ENCODE results near the gene LINGO1.

The LINGO1 gene

DNA sequence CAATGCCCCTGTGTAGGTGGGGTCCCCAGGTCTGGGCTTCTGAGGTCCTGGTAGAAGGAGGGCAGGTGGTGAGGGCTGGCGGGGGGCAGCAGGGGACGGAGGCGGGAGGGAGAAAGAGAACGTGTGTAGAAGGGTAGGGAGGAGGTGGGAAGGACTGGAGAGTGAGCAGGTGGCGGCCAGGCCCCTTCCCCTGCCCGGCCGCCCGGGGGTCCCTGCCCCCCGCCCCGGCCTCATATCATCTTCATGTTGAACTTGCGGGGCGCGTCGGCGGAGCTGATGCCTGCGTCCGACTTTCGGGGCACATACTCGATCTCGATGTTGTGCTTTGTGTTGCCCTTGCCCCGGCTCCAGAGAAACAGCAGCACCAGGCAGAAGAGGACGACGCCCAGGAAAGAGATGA lies 18.9 kb downstream of the LINGO1 start:
- no peak for DNase-seq

DNA sequence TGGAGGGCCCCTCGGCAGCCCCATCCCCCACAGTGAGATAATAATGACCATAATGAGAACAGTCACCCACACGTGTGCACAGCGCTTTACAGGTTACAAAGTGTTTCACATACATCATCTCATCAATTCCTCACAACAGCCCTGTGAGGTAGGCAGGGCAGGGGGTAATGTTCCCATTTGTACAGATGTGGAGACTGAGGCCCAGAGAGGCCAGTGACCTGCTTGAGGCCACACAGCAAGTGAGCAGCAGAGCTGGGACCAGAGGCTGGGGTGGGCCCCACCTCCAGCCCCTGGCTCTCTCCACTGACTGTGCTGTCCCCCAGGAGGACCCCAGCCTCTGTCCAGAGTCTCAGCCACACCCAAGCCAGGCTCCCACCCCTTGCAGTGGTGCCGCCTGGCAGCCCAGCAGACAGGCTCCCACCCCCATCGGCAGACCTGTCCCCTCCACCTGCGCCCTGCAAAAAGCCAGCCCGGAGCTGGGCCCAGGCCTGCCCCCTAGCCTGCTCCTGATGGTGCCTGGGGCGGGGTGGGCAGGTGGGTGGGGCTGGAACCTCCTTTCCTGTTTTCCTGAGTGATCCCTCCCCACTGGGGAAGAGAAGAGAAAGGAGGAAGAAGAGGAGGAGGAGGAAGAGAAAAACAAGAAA lies 19.6 kb downstream of the LINGO1 start:
- no peak for DNase-seq

DNA sequence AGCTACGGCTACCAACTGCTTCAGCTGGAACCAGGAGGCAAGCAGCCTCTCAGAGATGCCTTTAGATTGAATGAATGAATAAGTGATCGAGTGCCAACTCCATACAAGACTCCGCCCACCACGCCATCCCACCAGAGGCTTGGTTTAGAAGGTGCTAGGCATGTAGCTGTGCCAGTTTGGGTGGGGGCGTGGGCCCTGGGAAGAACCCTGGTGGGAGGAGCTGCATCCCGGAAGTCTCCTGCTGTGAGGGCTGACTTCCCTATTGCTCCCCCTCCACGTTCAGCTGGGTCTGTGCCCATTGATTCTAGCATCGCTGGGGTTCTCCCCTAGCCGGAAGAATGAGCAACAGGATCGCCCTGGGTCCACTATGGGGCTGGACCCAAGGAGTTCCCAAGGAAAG lies 20.9 kb downstream of the LINGO1 start:
- no peak for DNase-seq

DNA sequence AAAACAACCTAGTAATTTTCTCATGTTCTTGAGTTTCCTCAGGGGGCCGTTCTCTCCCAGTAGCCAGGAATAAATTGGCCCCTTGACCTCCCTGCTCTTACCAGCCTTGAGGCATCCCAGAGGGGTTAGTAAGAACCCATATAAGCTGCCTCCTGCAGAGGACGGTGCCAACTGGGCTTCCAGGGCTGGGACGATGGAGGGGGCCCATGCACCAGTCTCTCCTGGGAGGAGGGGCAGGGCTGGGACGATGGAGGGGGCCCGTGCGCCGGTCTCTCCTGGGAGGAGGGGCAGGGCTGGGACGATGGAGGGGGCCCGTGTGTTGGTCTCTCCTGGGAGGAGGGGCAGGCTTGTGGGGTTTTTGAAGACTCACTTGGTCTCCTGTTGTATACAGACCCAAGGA lies 22.0 kb downstream of the LINGO1 start:
- no peak for DNase-seq

DNA sequence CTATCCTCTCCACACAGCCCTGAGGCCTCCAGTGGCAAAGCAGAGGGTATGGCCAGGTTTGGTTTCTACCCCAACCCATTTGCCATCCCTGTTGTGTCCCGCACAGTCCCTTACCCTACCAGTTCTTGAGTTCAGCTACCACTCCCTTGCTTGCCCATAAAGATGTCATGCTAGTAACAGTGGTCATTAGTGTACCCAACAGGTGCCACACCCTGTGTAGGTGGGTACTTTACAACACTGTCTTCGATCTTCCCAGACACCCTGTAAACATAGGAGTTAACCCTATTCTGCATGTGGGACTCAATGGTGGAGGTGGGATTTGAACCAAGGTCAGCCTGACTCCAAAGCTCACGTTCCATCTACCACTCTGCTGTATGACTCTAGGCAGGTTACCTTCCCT lies 23.2 kb downstream of the LINGO1 start:
- DNase-seq: no peak

DNA sequence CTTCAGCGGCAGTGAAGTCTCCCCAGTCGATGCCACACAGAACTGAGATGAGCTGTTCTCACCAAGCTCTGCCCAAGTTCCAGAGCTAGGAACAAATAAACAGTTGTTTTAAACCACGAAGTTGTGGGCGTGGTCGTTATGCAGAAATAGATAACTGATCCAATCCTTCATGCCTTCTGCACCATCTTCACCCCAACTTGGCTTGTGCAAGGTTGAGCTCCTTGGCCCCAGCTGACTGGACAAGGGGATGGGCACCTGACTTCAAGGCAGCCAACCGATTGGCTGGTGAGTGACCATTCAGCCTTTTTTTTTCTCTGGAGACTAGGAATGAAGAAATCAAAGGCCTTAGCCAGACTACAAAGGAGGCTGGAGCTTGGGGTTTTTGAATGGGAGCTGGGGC lies 23.9 kb downstream of the LINGO1 start:
- no peak for DNase-seq

DNA sequence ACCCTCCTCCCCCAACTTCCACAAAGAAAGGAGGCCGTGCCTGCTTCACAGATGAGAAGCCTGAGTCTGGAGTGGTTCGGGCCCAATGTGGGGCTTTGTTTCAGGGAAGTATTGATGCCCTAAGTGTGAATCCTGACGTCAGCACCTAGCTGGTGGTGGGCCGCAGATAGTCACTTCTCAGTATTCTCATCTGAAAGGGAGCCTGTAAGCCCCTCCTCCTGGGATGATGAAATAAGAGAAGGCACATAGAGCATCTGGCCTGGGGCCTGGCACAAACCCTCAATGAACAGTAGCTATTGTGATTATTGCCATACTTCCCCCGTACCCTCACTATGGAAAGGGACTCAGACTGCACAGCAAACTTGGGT lies 24.8 kb downstream of the LINGO1 start:
- DNase-seq: peak; percentile 92

DNA sequence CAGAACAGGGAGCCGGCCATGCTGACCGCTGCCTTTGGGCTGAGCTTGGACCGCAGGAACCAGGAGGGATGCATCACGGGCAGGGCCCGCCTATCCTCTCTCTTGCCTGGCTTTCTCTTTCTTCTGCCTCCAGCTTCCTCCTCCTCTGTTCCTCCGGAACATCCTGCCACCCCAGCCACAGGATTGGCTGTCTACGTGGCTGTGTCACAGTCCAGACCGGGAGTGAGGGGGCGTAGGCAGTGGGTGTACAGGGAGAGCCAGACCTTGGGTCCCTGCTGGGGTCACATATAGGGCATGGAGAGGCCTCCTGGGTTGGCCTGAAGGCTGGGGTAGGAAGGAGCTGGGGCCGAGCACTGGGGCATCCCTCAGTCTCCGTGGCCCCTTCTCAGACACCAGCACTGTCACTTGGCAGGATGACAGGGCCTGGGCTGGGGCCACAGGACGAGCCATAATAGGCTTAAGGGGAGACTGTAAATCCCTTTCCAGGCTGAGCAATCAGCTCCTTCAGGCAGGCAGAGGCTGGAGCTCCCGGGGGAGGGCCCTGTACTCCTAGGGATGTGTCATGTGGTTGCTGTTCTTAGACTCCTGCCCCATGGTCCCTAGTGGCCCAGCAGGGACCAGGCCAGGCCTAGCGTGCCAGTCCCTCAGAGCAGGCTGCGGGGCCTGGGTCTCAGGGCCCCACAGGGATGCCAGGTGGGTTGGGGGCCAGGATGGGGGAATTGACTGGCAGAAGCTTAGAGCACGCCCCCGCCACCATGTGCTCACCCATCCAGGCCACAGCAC lies 25.4 kb downstream of the LINGO1 start:
- DNase-seq: peak; percentile 94

DNA sequence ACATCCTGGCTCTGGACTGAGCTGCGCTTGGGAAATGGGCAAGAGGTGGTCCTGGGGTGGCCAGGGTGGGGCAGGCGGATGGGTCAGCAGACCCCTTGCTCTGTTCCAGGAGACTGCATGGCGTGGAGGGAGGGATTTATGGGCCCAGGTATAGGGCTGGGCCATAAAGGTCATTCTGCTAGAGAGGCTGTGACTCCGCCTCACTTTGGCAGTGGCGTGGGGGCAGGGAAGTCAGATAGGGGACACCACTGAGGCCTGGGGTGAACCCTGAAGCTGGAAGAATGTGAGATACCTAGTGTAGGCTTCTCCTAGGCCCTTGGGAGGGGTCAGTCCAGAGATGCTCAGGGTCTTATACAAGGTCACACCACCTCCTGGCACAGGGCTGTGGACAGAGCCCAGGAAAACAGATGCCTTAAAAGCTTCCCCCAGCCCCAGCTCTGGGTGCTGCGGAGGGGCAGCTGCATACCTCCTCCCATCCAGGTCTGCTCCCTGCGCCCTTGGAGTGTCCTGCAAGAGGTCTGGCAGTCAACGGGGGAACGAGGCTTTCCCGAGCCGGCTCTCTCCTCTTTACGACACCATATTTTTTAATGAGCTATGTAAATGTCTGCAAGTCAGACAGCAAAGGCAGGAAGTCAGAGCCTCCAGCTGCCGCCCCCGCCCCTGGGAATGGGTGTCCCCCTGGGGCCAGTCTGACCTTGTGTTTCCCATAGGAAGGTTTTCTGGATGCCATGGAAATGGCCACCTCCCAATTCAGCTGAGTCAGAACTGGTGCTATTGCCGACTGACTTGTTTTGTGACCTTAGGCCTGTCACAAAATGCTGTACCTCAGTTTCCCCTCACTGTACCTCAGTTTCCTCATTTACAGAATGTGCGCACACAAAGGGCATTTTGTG lies 26.3 kb downstream of the LINGO1 start:
- DNase-seq: peak; percentile 31

DNA sequence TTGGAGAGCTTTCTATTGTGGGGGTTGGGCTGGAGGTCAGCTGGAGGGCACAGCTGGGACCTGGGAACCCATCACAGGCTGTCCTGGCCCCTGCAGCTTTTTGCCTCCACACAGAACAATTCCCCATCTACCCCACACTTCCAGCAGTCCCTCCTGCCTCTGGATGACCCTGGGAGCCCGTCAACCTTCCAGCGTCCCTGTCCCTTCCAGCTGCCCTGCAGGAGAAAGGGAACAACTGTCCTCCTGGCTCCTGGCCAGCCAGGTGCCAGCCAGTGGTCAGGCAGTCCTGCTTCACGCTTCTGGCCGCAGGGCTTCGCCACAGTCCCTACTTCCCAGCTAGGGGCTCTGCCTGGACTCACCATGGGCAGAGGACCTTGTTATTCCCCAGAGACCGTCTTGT lies 27.2 kb downstream of the LINGO1 start:
- no peak for DNase-seq

DNA sequence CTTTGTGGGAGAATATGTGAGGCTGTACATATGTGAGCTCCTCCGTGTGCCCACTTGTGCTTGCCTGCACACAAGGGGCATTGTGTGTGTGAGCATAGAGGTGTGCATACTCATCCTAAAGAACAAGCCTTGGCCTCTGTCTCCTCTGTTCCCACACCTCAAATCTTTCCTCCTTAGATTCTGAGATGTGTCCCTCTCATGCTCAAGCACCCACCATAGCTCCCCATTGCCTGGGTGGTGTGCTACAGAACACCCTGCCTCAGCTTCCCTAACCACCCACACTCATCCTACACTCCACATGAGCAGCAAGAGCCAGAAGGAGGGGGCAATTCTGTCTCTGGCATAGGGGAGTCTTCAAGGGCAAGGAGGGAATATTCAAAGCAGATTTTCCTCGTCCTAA lies 27.7 kb downstream of the LINGO1 start:
- no peak for DNase-seq

DNA sequence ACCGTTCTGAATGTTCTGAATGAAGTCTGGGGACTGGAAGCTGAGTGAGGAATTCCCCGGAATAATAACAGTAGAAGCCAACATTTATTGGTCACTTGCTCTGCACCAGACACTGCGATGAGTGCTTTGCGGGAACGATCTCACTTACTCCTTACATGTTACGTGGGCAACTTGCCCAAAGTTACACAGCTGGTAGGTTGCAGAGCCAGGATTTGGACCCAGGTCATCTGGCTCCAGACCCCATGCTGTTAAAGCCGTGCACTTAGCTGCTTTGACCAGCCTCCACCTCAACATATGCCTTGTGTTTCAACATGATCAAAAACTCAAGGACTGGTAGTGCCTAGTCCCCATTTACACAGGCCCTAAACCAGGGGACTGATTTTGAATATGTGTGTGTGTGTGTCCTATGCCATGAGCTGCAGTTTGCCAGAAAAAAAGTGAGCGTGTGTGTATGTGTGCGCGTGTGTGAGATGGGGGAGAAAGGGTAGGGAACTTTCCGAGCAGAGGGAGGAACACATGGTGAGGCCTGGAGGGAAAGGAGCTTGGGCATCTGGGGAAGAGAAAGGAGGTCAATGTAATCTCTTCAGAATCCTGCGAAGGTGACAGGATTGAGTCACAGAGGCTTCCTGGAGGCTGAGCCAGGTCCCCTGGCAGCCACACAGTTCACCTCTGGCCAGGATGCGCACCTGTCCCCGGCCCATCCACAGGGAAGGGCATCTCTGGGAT lies 28.9 kb downstream of the LINGO1 start:
- DNase-seq: no peak

DNA sequence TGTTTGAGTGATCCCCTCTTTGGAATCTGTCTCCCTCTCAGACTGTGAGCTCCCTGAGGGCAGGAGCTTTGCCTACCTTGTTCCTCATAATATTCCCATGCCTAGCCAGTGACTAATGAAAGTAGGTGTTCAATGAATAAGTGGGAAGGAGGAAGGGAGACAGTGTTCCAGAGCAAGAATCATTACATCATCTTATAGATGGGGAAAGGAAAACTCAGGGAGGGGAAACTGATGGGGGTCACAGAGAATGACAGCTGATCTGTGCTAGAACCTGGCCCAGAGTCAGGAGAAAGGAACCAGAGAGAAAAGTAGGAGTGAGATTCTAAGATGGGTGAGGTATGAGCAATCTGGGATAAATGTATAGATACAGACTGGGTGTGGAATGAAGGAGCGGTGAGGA lies 29.9 kb downstream of the LINGO1 start:
- DNase-seq: no peak

DNA sequence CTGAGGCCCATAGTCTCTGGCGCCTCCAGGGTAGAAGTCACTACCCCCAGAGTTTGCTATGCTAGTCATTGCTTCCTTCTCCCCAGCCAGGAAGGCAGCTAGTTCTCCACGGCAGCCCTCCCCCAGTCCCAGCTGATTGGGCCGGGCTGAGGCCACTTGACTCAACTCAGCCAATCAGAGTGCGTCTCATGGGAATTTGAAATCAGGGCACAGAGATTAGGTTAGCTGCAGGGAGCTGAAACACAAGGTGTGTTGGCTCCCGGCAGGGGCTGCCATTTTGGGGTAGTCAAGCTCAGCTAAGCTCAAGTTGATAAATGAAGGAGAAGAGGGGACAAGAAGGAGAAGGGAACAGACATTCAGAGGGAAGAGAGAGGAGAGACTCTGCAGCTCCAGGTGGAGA lies 32.8 kb downstream of the LINGO1 start:
- DNase-seq: peak; percentile 68

DNA sequence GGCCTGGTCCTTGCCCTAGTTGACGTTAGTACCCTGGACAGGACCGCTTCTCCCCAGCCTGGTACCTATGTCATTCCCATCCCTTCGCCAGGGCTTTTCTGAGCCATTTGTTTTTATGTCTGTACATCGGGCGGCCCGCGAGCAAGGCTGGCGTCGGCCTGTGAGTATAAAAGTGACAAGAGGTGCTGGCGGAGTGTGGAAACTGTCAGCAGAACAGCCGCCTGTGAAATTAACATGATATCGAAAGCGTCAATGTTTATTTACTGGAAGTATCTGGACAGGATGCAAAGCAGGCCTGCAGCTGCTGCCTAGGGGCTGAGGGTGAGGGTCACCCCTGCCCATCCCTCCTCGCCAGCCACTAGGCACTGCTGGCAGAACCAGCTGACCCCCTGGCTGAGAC lies 33.4 kb downstream of the LINGO1 start:
- DNase-seq: no peak

DNA sequence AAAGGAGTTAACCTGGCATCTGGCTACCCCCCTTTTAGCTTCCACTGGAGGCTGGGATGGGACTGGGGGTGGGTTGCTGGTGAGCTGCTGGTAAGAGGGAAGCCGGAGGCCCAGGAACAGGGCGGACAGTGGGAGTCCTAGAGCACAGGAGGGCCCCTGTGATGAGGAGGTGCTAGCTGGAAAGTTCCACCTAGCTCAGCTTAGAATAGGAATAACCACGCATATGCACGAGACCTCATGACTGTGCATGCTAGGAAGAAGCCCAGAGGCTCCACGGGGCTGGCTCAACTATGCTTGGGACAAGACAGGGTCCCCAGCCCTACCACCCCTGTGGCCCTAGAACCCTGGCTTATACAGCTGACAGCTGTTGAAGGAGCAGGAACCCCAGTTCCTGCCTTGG lies 34.1 kb downstream of the LINGO1 start:
- DNase-seq: no peak

DNA sequence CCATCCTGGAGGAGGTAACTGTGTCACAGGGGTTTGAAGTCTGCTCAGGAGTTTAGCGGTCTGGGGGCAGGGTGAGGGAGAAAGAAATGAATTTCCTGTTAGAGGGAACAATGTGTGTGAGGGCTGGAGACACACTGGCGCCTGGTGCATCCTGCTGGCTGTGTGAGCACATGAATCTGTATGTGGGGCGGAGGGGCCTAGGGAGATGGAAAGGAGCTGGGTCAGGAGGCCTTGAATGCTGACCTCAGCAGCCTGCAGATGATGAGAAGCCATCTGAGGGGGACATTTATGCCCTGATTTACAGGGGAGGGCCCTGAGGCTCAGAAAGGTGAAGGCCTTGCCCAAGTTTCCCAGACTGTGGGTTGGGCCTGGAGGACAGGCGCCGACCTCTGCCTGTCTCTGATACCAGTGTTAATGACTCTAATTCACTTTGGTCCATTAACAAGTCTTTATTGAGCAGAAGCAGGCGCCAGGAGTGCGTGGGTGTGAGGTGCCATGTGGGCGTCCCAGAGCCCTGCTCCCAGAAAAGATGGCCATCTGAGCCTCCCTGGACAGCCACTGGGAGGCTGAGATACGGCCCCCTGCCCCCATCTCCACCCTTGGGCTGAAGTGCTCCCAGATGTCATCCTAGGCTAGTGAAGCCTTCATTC lies 34.8 kb downstream of the LINGO1 start:
- DNase-seq: no peak

DNA sequence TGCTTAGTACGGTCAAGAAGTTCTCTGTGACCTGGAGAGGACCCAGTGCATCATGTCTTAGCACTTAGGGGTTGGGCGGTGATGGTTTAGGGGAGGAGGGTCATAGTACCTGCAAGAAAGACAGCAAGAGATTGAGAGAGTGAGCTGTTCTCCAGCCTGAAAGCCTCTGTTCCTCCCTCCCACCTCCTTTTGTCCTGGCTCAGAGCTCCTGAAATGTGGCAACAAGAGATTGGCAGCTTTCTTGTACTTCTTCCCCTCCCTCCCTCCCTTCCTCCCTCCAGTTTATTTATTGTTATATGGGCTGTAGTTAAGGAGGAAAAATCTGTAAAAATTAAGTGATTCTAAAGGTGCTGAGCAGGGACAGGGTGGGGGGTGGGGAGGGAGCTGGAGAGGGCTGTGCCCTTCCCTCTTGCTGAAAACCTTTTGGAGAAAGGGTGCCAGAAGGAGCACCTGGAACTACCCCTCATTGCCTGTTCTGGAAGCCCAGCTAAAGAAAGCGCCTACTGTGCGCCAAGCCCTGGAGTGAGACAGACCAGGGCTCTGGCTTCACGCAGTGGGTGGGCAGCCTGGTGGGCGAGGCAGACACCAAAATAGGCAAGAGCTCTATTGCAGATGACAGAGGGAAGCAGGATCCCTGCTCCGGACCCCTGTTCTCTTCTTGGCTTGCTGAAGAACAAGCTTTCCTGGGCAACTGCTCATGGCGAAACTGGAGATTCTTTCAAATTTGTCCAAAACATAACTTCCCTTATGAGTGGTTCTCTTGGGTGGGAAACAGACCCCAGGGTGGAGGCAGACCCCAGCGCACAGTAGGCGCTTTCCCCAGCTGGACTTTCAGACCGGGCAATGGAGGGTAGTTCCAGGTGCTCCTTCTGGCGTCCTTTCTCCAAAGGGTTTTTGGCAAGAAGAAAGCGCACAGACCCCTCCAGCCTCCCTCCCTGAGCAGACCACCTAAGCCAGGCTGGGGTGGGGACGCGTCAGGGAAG lies 35.6 kb downstream of the LINGO1 start:
- DNase-seq: no peak

DNA sequence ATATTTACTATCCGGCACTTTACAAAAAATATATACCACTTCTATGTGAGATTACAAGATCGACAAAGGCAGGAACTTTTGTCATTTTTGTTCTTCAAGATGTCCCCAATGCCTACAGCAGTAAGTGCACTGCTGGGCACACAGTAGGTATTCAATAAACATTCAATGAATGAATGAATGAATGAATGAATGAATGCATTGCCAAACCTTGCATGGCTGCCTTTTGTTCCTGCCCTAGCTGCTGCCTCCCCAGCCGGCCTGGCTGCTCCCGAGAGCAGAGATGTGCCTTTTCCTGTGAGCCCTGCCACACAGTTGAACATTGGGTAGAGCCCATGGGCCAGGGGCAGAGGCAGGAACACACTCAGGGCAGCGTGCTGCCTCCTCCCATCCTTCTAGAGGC lies 37.5 kb downstream of the LINGO1 start:
- DNase-seq: no peak

DNA sequence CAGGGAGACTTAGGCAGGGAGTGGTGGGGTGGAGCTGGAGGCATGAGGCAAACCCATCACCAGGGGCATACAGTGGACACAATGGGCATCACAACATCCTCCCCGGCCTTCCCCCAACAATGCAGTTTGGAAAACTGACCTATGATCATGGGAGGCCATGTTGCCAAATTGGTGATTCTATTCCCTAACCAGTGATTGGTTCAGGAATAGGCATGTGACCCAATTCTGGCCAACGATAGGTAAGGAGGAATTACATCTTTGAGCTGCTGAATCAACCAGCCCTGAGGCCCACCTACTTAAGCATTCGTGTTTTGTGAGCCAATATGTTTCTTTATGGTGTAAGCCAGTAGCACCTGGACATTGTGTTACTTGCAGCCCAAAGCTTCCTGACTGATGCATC lies 40.0 kb downstream of the LINGO1 start:
- DNase-seq: no peak

DNA sequence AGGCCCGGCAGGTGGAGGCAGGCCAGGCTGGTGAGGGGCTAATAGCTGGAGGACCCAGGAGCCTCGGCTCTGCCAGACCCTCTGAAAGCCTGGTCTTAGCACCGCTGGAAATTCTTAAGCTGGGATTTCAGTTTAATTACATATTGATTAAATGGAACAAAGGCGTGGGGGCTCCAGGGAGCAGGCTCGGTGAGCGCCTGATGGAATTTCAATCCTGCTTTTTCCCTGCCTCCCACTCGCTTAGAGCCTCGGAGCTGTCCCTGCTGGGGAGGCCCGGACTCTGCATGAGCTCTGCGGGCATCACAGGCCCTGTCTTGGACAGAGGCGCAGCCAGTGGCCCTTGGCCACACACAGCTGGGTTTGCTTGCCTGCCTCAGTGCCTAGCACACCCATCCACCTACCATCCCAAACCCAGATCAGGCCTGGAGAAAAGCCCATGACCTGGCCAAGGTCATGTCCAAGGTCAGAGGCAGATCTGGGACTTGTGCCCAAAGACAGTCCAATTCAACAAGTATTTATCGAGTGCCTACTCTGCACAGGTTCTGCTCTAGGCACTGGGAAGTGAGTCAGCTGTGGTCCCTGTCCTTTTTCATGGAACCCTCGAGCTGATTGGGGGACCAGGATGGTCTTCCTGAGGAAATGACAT lies 40.6 kb downstream of the LINGO1 start:
- DNase-seq: no peak

Data from NCI-H2171 treated with DMSO at 0.1 percent for 48 hours (cell line).